Natural killer cell treated with Interleukin-12 subunit alpha and Interleukin-12 subunit beta and Interleukin-15 and Interleukin-18, amount 100 ng/mL, for 72 hours (primary cell): ENCODE data around the gene NAA15. TPM values are rescaled to one million over a fixed set of nuclear protein-coding genes. Genes with fewer than 3 reads are reported as not detected.

Experiments
- total RNA-seq, 2 donors: library from RNA; stranded (reverse); gene quantifications; one replicate each; pipeline ENCODE4 v1.2.3, GENCODE V29; 2022

Gene NAA15
- total RNA-seq, 2 donors from 2014 or later: 71.5 to 100 TPM

Other genes with a start within 250 kb of the NAA15 start
- gene ELF2, start 124.3 kb upstream of the NAA15 start, total RNA-seq: 10 to 100 TPM; 39.7 to 46.2 TPM
- gene MGARP, start 21.3 kb upstream of the NAA15 start, total RNA-seq: under 1 TPM in 1 of 2 donors, not detected in 1; 0.21 TPM
- 10 to 100 TPM; 35.7 to 43.0 TPM for gene NDUFC1, start 972 bp downstream of the NAA15 start, total RNA-seq
- gene RAB33B, start 152.6 kb downstream of the NAA15 start, total RNA-seq: 10 to 100 TPM in 1 of 2 donors, 1 to 10 TPM in 1; 6.8 to 10.0 TPM